ENCODE data around the gene KLHL22. TPM values are rescaled to one million over a fixed set of nuclear protein-coding genes. Genes with fewer than 3 reads are reported as not detected.
A peak's percentile ranks its signal among the peaks of the same experiment; 100 is the strongest.

Gene KLHL22
- total RNA-seq, 1 experiment from 2014 or later, result 14.5 TPM

DNA sequence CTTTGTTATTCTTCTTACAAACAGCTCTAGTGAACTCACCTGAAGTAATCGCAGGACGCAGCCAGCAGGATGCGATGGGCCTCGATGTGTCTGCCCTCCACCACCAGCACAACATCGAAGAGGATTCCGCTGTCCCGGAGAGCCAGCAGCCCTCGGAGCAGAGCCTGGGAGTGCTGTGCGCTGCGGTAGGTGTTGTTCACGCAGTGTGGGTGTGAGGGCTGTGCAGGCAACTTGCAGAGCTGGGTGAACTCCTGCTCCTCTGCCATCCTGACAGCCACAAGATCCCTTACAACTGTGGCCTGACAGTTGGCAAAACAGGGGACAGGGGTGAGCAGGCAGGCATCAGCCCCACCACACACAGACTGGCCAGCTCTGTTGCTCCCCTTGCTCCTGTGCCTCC is 6.6 kb downstream of the KLHL22 start:
- CTCF ChIA-PET, result no interaction called here
- intact Hi-C loops (cut with micrococcal nuclease; ENCODE audit: unreplicated experiment), result no loop called here

DNA sequence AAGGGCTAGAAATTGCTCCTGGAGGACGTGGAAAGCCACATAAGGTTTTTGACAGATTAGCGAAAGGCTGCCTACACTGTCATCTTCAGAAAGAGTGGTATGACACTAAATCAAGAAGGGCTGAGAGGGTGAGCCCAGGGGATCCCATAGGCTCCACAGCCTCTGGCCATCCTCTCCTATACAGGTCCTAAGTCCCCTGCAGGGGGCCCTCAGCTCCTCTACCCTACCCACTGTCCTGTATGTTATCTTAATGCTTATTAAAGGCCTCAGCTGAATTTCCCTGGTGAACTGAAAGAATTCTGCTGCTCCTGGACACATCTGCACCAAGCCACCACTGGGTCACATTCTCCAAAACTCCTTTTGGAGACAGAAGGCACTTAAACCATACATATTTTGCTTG is 7.9 kb downstream of the KLHL22 start:
- Histone ChIP-seq H3K27me3 (ENCODE audit: control insufficient read depth, insufficient read depth, low read length) (no peaks in the 10 kb centered on the region), H3K9me3 (ENCODE audit: control insufficient read depth, insufficient read depth, low read depth, low read length) (no peaks in the 10 kb centered on the region), H3K4me3 (ENCODE audit: low read depth in 2 of 2, low read length in 2 of 2) (no peak overlapping the region), H3K4me1 (ENCODE audit: control insufficient read depth, insufficient read depth, low read length) (no peaks in the 10 kb centered on the region), H3K27ac (ENCODE audit: low read length) (no peak overlapping the region), H3K36me3 (ENCODE audit: control insufficient read depth, insufficient read depth, low read length) (no peaks in the 10 kb centered on the region)
- DNase-seq (ENCODE audit: low read depth, low spot score) (no peak), ATAC-seq (no peak)
- intact Hi-C loops (cut with micrococcal nuclease; ENCODE audit: unreplicated experiment), result no loop called here
- in situ Hi-C loops (cut with HindIII; ENCODE audit: low pct_unique_long_range_greater_than_20kb, low sequenced_read_pairs), result no loop called here
- TF ChIP-seq, protein P1, sequence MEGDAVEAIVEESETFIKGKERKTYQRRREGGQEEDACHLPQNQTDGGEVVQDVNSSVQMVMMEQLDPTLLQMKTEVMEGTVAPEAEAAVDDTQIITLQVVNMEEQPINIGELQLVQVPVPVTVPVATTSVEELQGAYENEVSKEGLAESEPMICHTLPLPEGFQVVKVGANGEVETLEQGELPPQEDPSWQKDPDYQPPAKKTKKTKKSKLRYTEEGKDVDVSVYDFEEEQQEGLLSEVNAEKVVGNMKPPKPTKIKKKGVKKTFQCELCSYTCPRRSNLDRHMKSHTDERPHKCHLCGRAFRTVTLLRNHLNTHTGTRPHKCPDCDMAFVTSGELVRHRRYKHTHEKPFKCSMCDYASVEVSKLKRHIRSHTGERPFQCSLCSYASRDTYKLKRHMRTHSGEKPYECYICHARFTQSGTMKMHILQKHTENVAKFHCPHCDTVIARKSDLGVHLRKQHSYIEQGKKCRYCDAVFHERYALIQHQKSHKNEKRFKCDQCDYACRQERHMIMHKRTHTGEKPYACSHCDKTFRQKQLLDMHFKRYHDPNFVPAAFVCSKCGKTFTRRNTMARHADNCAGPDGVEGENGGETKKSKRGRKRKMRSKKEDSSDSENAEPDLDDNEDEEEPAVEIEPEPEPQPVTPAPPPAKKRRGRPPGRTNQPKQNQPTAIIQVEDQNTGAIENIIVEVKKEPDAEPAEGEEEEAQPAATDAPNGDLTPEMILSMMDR (IDR thresholded peaks at IDR 0.05), result no peak
- TF ChIP-seq TCF7L2 (IDR thresholded peaks at IDR 0.05; ENCODE audit: low read depth, low read length) (no peak), SIN3A (IDR thresholded peaks at IDR 0.05; ENCODE audit: borderline replicate concordance, insufficient read depth, low read depth, low read length) (no peak), POLR2AphosphoS5 (IDR thresholded peaks at IDR 0.05; ENCODE audit: low read depth, low read length) (no peak)
- TF ChIP-seq, protein P2, sequence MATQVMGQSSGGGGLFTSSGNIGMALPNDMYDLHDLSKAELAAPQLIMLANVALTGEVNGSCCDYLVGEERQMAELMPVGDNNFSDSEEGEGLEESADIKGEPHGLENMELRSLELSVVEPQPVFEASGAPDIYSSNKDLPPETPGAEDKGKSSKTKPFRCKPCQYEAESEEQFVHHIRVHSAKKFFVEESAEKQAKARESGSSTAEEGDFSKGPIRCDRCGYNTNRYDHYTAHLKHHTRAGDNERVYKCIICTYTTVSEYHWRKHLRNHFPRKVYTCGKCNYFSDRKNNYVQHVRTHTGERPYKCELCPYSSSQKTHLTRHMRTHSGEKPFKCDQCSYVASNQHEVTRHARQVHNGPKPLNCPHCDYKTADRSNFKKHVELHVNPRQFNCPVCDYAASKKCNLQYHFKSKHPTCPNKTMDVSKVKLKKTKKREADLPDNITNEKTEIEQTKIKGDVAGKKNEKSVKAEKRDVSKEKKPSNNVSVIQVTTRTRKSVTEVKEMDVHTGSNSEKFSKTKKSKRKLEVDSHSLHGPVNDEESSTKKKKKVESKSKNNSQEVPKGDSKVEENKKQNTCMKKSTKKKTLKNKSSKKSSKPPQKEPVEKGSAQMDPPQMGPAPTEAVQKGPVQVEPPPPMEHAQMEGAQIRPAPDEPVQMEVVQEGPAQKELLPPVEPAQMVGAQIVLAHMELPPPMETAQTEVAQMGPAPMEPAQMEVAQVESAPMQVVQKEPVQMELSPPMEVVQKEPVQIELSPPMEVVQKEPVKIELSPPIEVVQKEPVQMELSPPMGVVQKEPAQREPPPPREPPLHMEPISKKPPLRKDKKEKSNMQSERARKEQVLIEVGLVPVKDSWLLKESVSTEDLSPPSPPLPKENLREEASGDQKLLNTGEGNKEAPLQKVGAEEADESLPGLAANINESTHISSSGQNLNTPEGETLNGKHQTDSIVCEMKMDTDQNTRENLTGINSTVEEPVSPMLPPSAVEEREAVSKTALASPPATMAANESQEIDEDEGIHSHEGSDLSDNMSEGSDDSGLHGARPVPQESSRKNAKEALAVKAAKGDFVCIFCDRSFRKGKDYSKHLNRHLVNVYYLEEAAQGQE (IDR thresholded peaks at IDR 0.05; ENCODE audit: insufficient read depth in 1 of 2, low read depth in 2 of 2, low read length in 1 of 2), result no peak
- ChIA-PET POLR2A (no interaction called here), CTCF (no interaction called here)
- TSS peak; percentile 43 for BruUV-seq (replicated peaks)

More for the DNA sequence above, 6.6 kb downstream of the KLHL22 start:
- Histone ChIP-seq H3K27ac (ENCODE audit: low read length) (no peak overlapping the region), H3K36me3 (ENCODE audit: control insufficient read depth, insufficient read depth, low read length) (no peaks in the 10 kb centered on the region), H3K9me3 (ENCODE audit: control insufficient read depth, insufficient read depth, low read depth, low read length) (no peaks in the 10 kb centered on the region), H3K4me3 (ENCODE audit: low read depth in 2 of 2, low read length in 2 of 2) (no peak overlapping the region), H3K4me1 (ENCODE audit: control insufficient read depth, insufficient read depth, low read length) (no peaks in the 10 kb centered on the region), H3K27me3 (ENCODE audit: control insufficient read depth, insufficient read depth, low read length) (no peaks in the 10 kb centered on the region)
- DNase-seq (ENCODE audit: low read depth, low spot score) (no peak), ATAC-seq (no peak)
- in situ Hi-C loops (cut with HindIII; ENCODE audit: low pct_unique_long_range_greater_than_20kb, low sequenced_read_pairs), result no loop called here
- no TSS peak for BruUV-seq (replicated peaks)
- TF ChIP-seq, protein P1 (IDR thresholded peaks at IDR 0.05), result no peak
- TF ChIP-seq, protein P2 (IDR thresholded peaks at IDR 0.05; ENCODE audit: insufficient read depth in 1 of 2, low read depth in 2 of 2, low read length in 1 of 2), result no peak
- TF ChIP-seq POLR2AphosphoS5 (IDR thresholded peaks at IDR 0.05; ENCODE audit: low read depth, low read length) (no peak), TCF7L2 (IDR thresholded peaks at IDR 0.05; ENCODE audit: low read depth, low read length) (no peak), SIN3A (IDR thresholded peaks at IDR 0.05; ENCODE audit: borderline replicate concordance, insufficient read depth, low read depth, low read length) (no peak)
- POLR2A ChIA-PET, result no interaction called here

All from Panc1 (cell line).